HFF-Myc (cell line): ENCODE results near the gene C9orf50.
A peak's percentile ranks its signal among the peaks of the same experiment; 100 is the strongest.

Experiments
- DNase-seq: peaks from one replicate; pipeline ENCODE4 v3.0.0-alpha.2; 2011; ENCODE audit warnings: low read depth; ENCODE audit errors: extremely low read depth
- H3K4me3 ChIP-seq: replicated peaks from 2 replicates; pipeline ENCODE4 v1.5.1; 2011; ENCODE audit warnings: low read depth, mild to moderate bottlenecking, control low read depth, low read length
- CTCF ChIP-seq: IDR thresholded peaks from 2 replicates; pipeline ENCODE4 v1.5.1; 2012; ENCODE audit warnings: mild to moderate bottlenecking, low read depth, low read length, control low read depth; ENCODE audit errors: missing control alignments

C9orf50 gene

GRCh38 chr9:129610473-129611306, 10.2 kb downstream of the C9orf50 start:
- no peak for DNase-seq
- peak; percentile 67 for TF ChIP-seq CTCF
- peak overlapping the region; percentile 38 for H3K4me3 ChIP-seq

GRCh38 chr9:129610213-129610472, 10.8 kb downstream of the C9orf50 start:
- TF ChIP-seq CTCF = no peak
- no peak for DNase-seq
- peak overlapping the region; percentile 38 for H3K4me3 ChIP-seq

- H3K4me3 ChIP-seq = no peak overlapping the region
- no peak for DNase-seq
- TF ChIP-seq CTCF = no peak
These were observed 11.3 kb downstream of the C9orf50 start for GRCh38 chr9:129609486-129610212.

GRCh38 chr9:129608561-129609481, 12.1 kb downstream of the C9orf50 start:
- DNase-seq = no peak
- TF ChIP-seq CTCF = no peak
- no peak overlapping the region for H3K4me3 ChIP-seq

- DNase-seq = no peak
- H3K4me3 ChIP-seq = no peak overlapping the region
- no peak for TF ChIP-seq CTCF
These were observed 13.9 kb downstream of the C9orf50 start for GRCh38 chr9:129607027-129607387.

- no peak for TF ChIP-seq CTCF
- no peak for DNase-seq
- no peak overlapping the region for H3K4me3 ChIP-seq
These were observed 14.5 kb downstream of the C9orf50 start for GRCh38 chr9:129606161-129607026.
